Measurements from ENCODE around the gene LSP1. TPM values are rescaled to one million over a fixed set of nuclear protein-coding genes. Genes with fewer than 3 reads are reported as not detected.

Gene LSP1
- total and polyA plus RNA-seq, 10 donors: 136 to 422 (median 335) TPM

GRCh38 chr11:1913271-1914060 lies 60.6 kb downstream of the LSP1 start:
- H3K27me3 ChIP-seq (replicated peaks in 1 of 7): no peaks in the 10 kb centered on the region
- no peak overlapping the region for H3K27ac ChIP-seq
- no peak overlapping the region for H3K4me3 ChIP-seq
- no peak for DNase-seq
- TF ChIP-seq POLR2A (IDR thresholded peaks at IDR 0.05) (no peak), CTCF (IDR thresholded peaks at IDR 0.05 in 8 of 11, conservative IDR thresholded peaks at IDR 0.05 in 3 of 11) (no peak), POLR2AphosphoS5 (IDR thresholded peaks at IDR 0.05) (no peak)
- H3K9me3 ChIP-seq: no peaks in the 10 kb centered on the region
- peaks cover 0 to 34% (median 2%) of the 10 kb centered on the region in 6 donors for H3K4me1 ChIP-seq
- WGBS, 5 donors: 92 to 96% (median 92%) methylated on average over 29 to 31 of the region's 31 CpGs
- intact Hi-C loops (cut with DNase I; ENCODE audit: low total_unique reads): no loop called here
- no peaks in the 10 kb centered on the region for H3K36me3 ChIP-seq

- TF ChIP-seq CTCF (IDR thresholded peaks at IDR 0.05 in 8 of 11, conservative IDR thresholded peaks at IDR 0.05 in 3 of 11) (no peak), POLR2A (IDR thresholded peaks at IDR 0.05) (no peak), POLR2AphosphoS5 (IDR thresholded peaks at IDR 0.05) (no peak)
- Histone ChIP-seq H3K4me1 (peaks cover 0 to 26% (median 2%) of the 10 kb centered on the region in 6 donors), H3K9me3 (no peaks in the 10 kb centered on the region), H3K4me3 (no peak overlapping the region), H3K27me3 (replicated peaks in 1 of 7) (peaks cover 0 to under 1% (median 0%) of the 10 kb centered on the region in 7 donors), H3K27ac (peak overlapping the region in 1 of 8 donors; percentile 46), H3K36me3 (no peaks in the 10 kb centered on the region)
- intact Hi-C loops (cut with DNase I; ENCODE audit: low total_unique reads): loop anchor here (1.0 to 5.0 kb wide), 2 partner anchors 22 to 33 kb away; no protein-coding TSS in a partner anchor
- 76 to 91% (median 86%) methylated on average over 2 of the region's 2 CpGs for WGBS, 5 donors
- DNase-seq: no peak
These were observed 62.9 kb downstream of the LSP1 start for GRCh38 chr11:1915795-1916131.

GRCh38 chr11:1916132-1916985 lies 63.5 kb downstream of the LSP1 start:
- no peaks in the 10 kb centered on the region for H3K9me3 ChIP-seq
- peak; percentile 82 for DNase-seq
- no peak overlapping the region for H3K4me3 ChIP-seq
- peaks cover 0 to 26% (median 2%) of the 10 kb centered on the region in 6 donors for H3K4me1 ChIP-seq
- peak overlapping the region in 3 of 8 donors; percentile 10 to 46 (median 30) for H3K27ac ChIP-seq
- TF ChIP-seq POLR2AphosphoS5 (IDR thresholded peaks at IDR 0.05): peak; percentile 51 to 80 (median 72)
- no peak for TF ChIP-seq POLR2A (IDR thresholded peaks at IDR 0.05)
- H3K27me3 ChIP-seq (replicated peaks in 1 of 7): peaks cover 0 to 6% (median 0%) of the 10 kb centered on the region in 7 donors
- intact Hi-C loops (cut with DNase I; ENCODE audit: low total_unique reads): loop anchor here (1.0 to 5.0 kb wide), 2 partner anchors 23 to 34 kb away; no protein-coding TSS in a partner anchor
- no peaks in the 10 kb centered on the region for H3K36me3 ChIP-seq
- 70 to 89% (median 75%) methylated on average over 10 to 14 of the region's 14 CpGs for WGBS, 5 donors

GRCh38 chr11:1916986-1917522 lies 64.2 kb downstream of the LSP1 start:
- Histone ChIP-seq H3K4me3 (no peak overlapping the region), H3K27me3 (replicated peaks in 1 of 7) (peaks cover 0 to 12% (median 0%) of the 10 kb centered on the region in 7 donors), H3K27ac (peak overlapping the region in 3 of 8 donors; percentile 10 to 46 (median 30)), H3K4me1 (peaks cover 0 to 26% (median 2%) of the 10 kb centered on the region in 6 donors), H3K9me3 (no peaks in the 10 kb centered on the region), H3K36me3 (no peaks in the 10 kb centered on the region)
- 44 to 88% (median 71%) methylated on average over 4 to 8 of the region's 8 CpGs for WGBS, 5 donors
- DNase-seq: peak; percentile 77
- intact Hi-C loops (cut with DNase I; ENCODE audit: low total_unique reads): loop anchor here (1.0 to 5.0 kb wide), 2 partner anchors 24 to 35 kb away; no protein-coding TSS in a partner anchor
- TF ChIP-seq POLR2AphosphoS5 (IDR thresholded peaks at IDR 0.05) (peak; percentile 46 to 72 (median 63)), POLR2A (IDR thresholded peaks at IDR 0.05) (no peak)
